NOMO-1 (cell line): ENCODE measurements around the gene GPBP1L1.
A peak's percentile ranks its signal among the peaks of the same experiment; 100 is the strongest.
"Not testable (repeated sequence)": the region's sequence is repeated elsewhere in the genome, so short reads cannot be mapped to it uniquely, and the experiment has no call there.

Experiments used
- DNase-seq, 2 experiments: peaks; one replicate each; lab custom pipeline; 2025; ENCODE audit not compliant: unreplicated experiment in 2 of 2; lab: John Stamatoyannopoulos, UW

Gene GPBP1L1

GRCh38 chr1:45684402-45684801 lies 1.9 kb downstream of the GPBP1L1 start:
- no peak for DNase-seq

GRCh38 chr1:45682942-45683341 lies 3.4 kb downstream of the GPBP1L1 start:
- no peak for DNase-seq

- no peak for DNase-seq
These were observed 7.2 kb downstream of the GPBP1L1 start for GRCh38 chr1:45679123-45679522.

- no peak for DNase-seq
These were observed 7.8 kb downstream of the GPBP1L1 start for GRCh38 chr1:45678489-45678888.

- DNase-seq: no peak
These were observed 8.5 kb downstream of the GPBP1L1 start for GRCh38 chr1:45677751-45678245.

- not testable (repeated sequence) for DNase-seq
These were observed 9.8 kb downstream of the GPBP1L1 start for GRCh38 chr1:45676553-45676952.

- DNase-seq: no peak
These were observed 11.9 kb downstream of the GPBP1L1 start for GRCh38 chr1:45674478-45674877.

GRCh38 chr1:45673956-45674355 lies 12.4 kb downstream of the GPBP1L1 start:
- DNase-seq: no peak

- no peak for DNase-seq
These were observed 16.3 kb downstream of the GPBP1L1 start for GRCh38 chr1:45669859-45670655.

- DNase-seq: no peak
These were observed 17.0 kb downstream of the GPBP1L1 start for GRCh38 chr1:45669379-45669778.

GRCh38 chr1:45668526-45668925 lies 17.8 kb downstream of the GPBP1L1 start:
- DNase-seq: no peak

GRCh38 chr1:45667321-45668111 lies 18.8 kb downstream of the GPBP1L1 start:
- no peak for DNase-seq

- no peak for DNase-seq
These were observed 19.5 kb downstream of the GPBP1L1 start for GRCh38 chr1:45666836-45667235.

GRCh38 chr1:45660336-45660735 lies 26.0 kb downstream of the GPBP1L1 start:
- no peak for DNase-seq

GRCh38 chr1:45659222-45659621 lies 27.1 kb downstream of the GPBP1L1 start:
- DNase-seq: no peak

GRCh38 chr1:45658171-45658570 lies 28.2 kb downstream of the GPBP1L1 start:
- no peak for DNase-seq

GRCh38 chr1:45656573-45657226 lies 29.6 kb downstream of the GPBP1L1 start:
- no peak for DNase-seq

- DNase-seq: no peak
These were observed 31.6 kb downstream of the GPBP1L1 start for GRCh38 chr1:45654540-45655280.

- DNase-seq: peak in 1 of 2 experiments; percentile 11
These were observed 38.9 kb downstream of the GPBP1L1 start for GRCh38 chr1:45647248-45648021.

- DNase-seq: peak in 1 of 2 experiments; percentile 31
These were observed 41.7 kb downstream of the GPBP1L1 start for GRCh38 chr1:45644661-45645060.
